DOHH2 (cell line): ENCODE data around the gene TOMM40.

Experiments
- H3F3A ChIP-seq: fragments of 200-600 bp; sonication (generic), shearing (Covaris generic); 2 replicates; pipeline ENCODE4 v1.6.0; 2016; ENCODE audit warnings: antibody characterized with exemption, mild to moderate bottlenecking; ENCODE audit not compliant: control insufficient read depth, insufficient read depth
- H3K27ac ChIP-seq: fragments of 200-600 bp; sonication (generic); 2 replicates; pipeline ENCODE4 v1.5.1; 2014; ENCODE audit warnings: low read depth, mild to moderate bottlenecking, low read length, moderate library complexity
- H3K27me3 ChIP-seq: fragments of 200-600 bp; sonication (generic); 2 replicates; pipeline ENCODE4 v1.6.1; 2014; ENCODE audit warnings: mild to moderate bottlenecking, low read length, mixed read lengths; ENCODE audit not compliant: control insufficient read depth
- H3K36me3 ChIP-seq: fragments of 200-600 bp; sonication (generic); 2 replicates; pipeline ENCODE4 v1.6.1; 2014; ENCODE audit warnings: mild to moderate bottlenecking, low read length, moderate library complexity, mixed read lengths; ENCODE audit not compliant: control insufficient read depth
- H3K4me1 ChIP-seq: fragments of 200-600 bp; sonication (generic); 2 replicates; pipeline ENCODE4 v1.6.1; 2014; ENCODE audit warnings: mild to moderate bottlenecking, low read length, mixed read lengths; ENCODE audit not compliant: control insufficient read depth
- H3K4me2 ChIP-seq: fragments of 200-600 bp; sonication (generic); 2 replicates; pipeline ENCODE4 v1.6.0; 2014; ENCODE audit warnings: mild to moderate bottlenecking, low read length, moderate library complexity
- H3K4me3 ChIP-seq: fragments of 200-600 bp; sonication (generic); 2 replicates; pipeline ENCODE4 v1.5.1; 2014; ENCODE audit warnings: mild to moderate bottlenecking, low read length, mixed read lengths
- H3K79me2 ChIP-seq: fragments of 200-600 bp; sonication (generic); 2 replicates; pipeline ENCODE4 v1.6.1; 2014; ENCODE audit warnings: mild to moderate bottlenecking, low read length, mixed read lengths; ENCODE audit not compliant: control insufficient read depth
- H3K9me2 ChIP-seq: fragments of 200-600 bp; sonication (generic); replicated peaks from 2 replicates; pipeline ENCODE4 v1.6.1; 2014; ENCODE audit warnings: mild to moderate bottlenecking, low read length, mixed read lengths; ENCODE audit not compliant: control insufficient read depth
- H3K9me3 ChIP-seq: fragments of 200-600 bp; sonication (generic); 2 replicates; pipeline ENCODE4 v1.6.1; 2014; ENCODE audit warnings: antibody characterized with exemption, low read length, mixed read lengths; ENCODE audit not compliant: control insufficient read depth, insufficient read depth
- H4K20me1 ChIP-seq: fragments of 200-600 bp; sonication (generic); 2 replicates; pipeline ENCODE4 v1.6.0; 2014; ENCODE audit warnings: low read depth, mild to moderate bottlenecking, antibody characterized with exemption, low read length, moderate library complexity; ENCODE audit not compliant: control insufficient read depth, insufficient read depth
- CTCF ChIP-seq: fragments of 200-600 bp; sonication (generic); IDR thresholded peaks from one replicate; pipeline ENCODE4 v1.5.1; 2014; ENCODE audit warnings: antibody characterized with exemption, mild to moderate bottlenecking, low read depth, low read length; ENCODE audit not compliant: poor library complexity, severe bottlenecking
- EZH2phosphoT487 ChIP-seq: fragments of 200-600 bp; sonication (generic); IDR thresholded peaks from 2 replicates; pipeline ENCODE4 v1.6.1; 2017; ENCODE audit warnings: borderline replicate concordance, mild to moderate bottlenecking, antibody characterized with exemption, low read length, moderate library complexity, mixed read lengths

The TOMM40 gene

GRCh38 chr19:44942067-44942571, 51.1 kb downstream of the TOMM40 start, which contains the start of gene APOC4:
APOC4 (plus strand) TSS chr19:44942237; CDS start chr19:44942278, 41 bp downstream.
- no peak within 1 kb of the TSS for H3K4me3 ChIP-seq
- H3K4me1 ChIP-seq = peaks cover 43% of the 10 kb centered on the region
- TF ChIP-seq CTCF (no peak), EZH2phosphoT487 (no peak)
- no peaks in the 10 kb centered on the region for H3F3A ChIP-seq
- H3K27ac ChIP-seq = no peak within 1 kb of the TSS
- no peaks in the 10 kb centered on the region for H4K20me1 ChIP-seq
- no peaks in the 10 kb centered on the region for H3K79me2 ChIP-seq
- no peaks in the 10 kb centered on the region for H3K36me3 ChIP-seq
- H3K9me3 ChIP-seq = no peaks in the 10 kb centered on the region
- H3K9me2 ChIP-seq = no peaks in the 10 kb centered on the region
- no peaks in the 10 kb centered on the region for H3K27me3 ChIP-seq
- H3K4me2 ChIP-seq = no peak within 1 kb of the TSS; the same call in 1 of the 2 replicates

DNA sequence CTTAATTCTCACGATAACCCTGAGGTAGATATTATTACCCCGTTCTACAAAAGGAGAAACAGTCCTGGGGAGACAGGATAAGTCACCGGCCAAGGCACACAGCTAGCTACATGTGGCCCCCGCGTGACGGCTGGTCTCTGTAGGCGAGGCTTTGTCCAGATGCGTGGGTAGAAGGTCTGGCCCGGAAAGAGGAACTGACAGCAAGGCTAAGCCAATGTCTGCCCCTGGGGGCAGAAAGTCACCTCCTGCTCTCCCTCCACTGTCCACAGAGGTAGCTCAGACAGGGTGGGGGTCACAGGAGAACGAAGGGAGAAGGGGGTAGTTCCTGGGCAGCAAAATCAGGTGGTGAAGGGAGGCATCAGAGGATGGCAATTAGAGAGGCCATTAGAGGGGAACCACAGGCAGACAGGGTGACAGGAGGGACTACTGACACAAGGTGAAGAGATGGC, 52.8 kb downstream of the TOMM40 start:
- no peaks in the 10 kb centered on the region for H3K36me3 ChIP-seq
- no peak overlapping the region for H3K4me3 ChIP-seq
- H3F3A ChIP-seq = no peaks in the 10 kb centered on the region
- peak overlapping the region; percentile 39 for H3K4me2 ChIP-seq
- H3K27me3 ChIP-seq = no peaks in the 10 kb centered on the region
- H3K9me2 ChIP-seq = no peaks in the 10 kb centered on the region
- H3K79me2 ChIP-seq = no peaks in the 10 kb centered on the region
- H3K4me1 ChIP-seq = peaks cover 43% of the 10 kb centered on the region
- TF ChIP-seq CTCF (no peak), EZH2phosphoT487 (no peak)
- H3K27ac ChIP-seq = no peak overlapping the region
- H4K20me1 ChIP-seq = no peaks in the 10 kb centered on the region
- no peaks in the 10 kb centered on the region for H3K9me3 ChIP-seq

- no peak for TF ChIP-seq EZH2phosphoT487
- TF ChIP-seq CTCF = no peak
- no peaks in the 10 kb centered on the region for H3K36me3 ChIP-seq
- no peak overlapping the region for H3K4me3 ChIP-seq
- no peaks in the 10 kb centered on the region for H3K9me3 ChIP-seq
- 0 out of 2 replicates have a peak, but pooled peaks cover 3% of the 10 kb centered on the region for H3F3A ChIP-seq
- no peak overlapping the region for H3K4me2 ChIP-seq
- H3K4me1 ChIP-seq = peaks cover 28% of the 10 kb centered on the region
- no peaks in the 10 kb centered on the region for H3K9me2 ChIP-seq
- no peaks in the 10 kb centered on the region for H3K79me2 ChIP-seq
- H3K27ac ChIP-seq = no peak overlapping the region
- no peaks in the 10 kb centered on the region for H4K20me1 ChIP-seq
- no peaks in the 10 kb centered on the region for H3K27me3 ChIP-seq
Measured at GRCh38 chr19:44947041-44947581, 56.1 kb downstream of the TOMM40 start.
